Mammary epithelial cell (primary cell): ENCODE measurements around the gene NOL3.

Experiments
- EZH2 ChIP-seq: IDR thresholded peaks from 2 replicates; pipeline ENCODE4 v1.6.1; 2012; ENCODE audit warnings: low read length, inconsistent platforms, borderline replicate concordance
- TF ChIP-seq, protein P1 (sequence below), 2 donors: IDR thresholded peaks in 1 of 2; conservative IDR thresholded peaks in 1 of 2; 2 replicates each; pipeline ENCODE4 v1.5.1; 2011 to 2012; ENCODE audit warnings: inconsistent platforms in 2 of 2, low read length in 2 of 2, mild to moderate bottlenecking in 2 of 2, control low read depth in 1 of 2, low read depth in 1 of 2; ENCODE audit not compliant: insufficient read depth in 1 of 2; ENCODE audit errors: extremely low read depth in 1 of 2

DNA sequence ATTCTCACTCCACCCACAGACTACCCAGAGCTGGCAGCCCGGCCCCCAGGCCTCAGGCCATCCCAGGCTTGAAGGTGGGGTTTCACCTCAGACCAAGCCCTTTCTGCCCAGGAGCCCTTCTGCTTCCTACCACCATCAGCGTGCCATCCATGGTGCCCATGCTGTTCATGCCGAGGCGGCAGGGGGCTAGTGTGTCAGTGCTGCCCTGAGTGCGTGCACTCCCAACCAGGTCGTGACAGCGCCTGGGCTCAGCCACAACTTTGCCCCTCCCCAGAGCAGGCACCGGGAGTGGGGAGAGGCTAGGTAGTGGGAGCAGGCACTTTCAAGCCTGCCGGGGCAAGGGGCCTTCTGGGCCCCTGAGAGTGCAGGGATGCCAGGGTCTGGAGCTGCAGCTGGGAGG, 28.0 kb upstream of the NOL3 start:
- TF ChIP-seq, protein P1, sequence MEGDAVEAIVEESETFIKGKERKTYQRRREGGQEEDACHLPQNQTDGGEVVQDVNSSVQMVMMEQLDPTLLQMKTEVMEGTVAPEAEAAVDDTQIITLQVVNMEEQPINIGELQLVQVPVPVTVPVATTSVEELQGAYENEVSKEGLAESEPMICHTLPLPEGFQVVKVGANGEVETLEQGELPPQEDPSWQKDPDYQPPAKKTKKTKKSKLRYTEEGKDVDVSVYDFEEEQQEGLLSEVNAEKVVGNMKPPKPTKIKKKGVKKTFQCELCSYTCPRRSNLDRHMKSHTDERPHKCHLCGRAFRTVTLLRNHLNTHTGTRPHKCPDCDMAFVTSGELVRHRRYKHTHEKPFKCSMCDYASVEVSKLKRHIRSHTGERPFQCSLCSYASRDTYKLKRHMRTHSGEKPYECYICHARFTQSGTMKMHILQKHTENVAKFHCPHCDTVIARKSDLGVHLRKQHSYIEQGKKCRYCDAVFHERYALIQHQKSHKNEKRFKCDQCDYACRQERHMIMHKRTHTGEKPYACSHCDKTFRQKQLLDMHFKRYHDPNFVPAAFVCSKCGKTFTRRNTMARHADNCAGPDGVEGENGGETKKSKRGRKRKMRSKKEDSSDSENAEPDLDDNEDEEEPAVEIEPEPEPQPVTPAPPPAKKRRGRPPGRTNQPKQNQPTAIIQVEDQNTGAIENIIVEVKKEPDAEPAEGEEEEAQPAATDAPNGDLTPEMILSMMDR (conservative IDR thresholded peaks at IDR 0.05 in 1 of 2, IDR thresholded peaks at IDR 0.05 in 1 of 2; ENCODE audit: extremely low read depth in 1 of 2, insufficient read depth in 1 of 2, low read depth in 1 of 2, low read length in 2 of 2): no peak
- no peak for TF ChIP-seq EZH2
